Natural killer cell (primary cell): ENCODE measurements around the gene HIVEP3. TPM values are rescaled to one million over a fixed set of nuclear protein-coding genes. Genes with fewer than 3 reads are reported as not detected.

Experiments
- ATAC-seq, 3 donors: fragments of 150-1000 bp in 2 of 3; fragments of 200-7000 bp in 1 of 3; cut with Tn5 transposase; 1 replicate in 1 of 3; 2 replicates in 2 of 3; pipeline ENCODE4 v1.10.0; 2021; ENCODE audit warnings: mild to moderate bottlenecking in 2 of 3, moderate library complexity in 2 of 3
- DNase-seq, 2 donors: peaks; one replicate each; pipeline versions ENCODE4 v3.0.0 to v3.0.0-alpha.2; 2013 to 2021; ENCODE audit warnings: mixed read lengths in 1 of 2
- H3K27ac ChIP-seq: one replicate; pipeline ENCODE4 v1.5.1; 2013; ENCODE audit warnings: mild to moderate bottlenecking, low read length
- H3K27me3 ChIP-seq: one replicate; pipeline ENCODE4 v1.6.1; 2013; ENCODE audit warnings: low read length; ENCODE audit not compliant: control insufficient read depth, insufficient read depth
- H3K36me3 ChIP-seq: one replicate; pipeline ENCODE4 v1.6.1; 2013; ENCODE audit warnings: low read length; ENCODE audit not compliant: control insufficient read depth, insufficient read depth
- H3K4me1 ChIP-seq: one replicate; pipeline ENCODE4 v1.6.1; 2013; ENCODE audit warnings: low read length; ENCODE audit not compliant: control insufficient read depth, insufficient read depth
- H3K4me3 ChIP-seq: one replicate; pipeline ENCODE4 v1.5.1; 2013; ENCODE audit warnings: low read length
- H3K9me3 ChIP-seq: one replicate; pipeline ENCODE4 v1.6.1; 2013; ENCODE audit warnings: low read length; ENCODE audit not compliant: control insufficient read depth, insufficient read depth
- H3K27ac Mint-ChIP-seq, 2 donors: one replicate each; pipeline ENCODE4 v1.8.0; 2022; ENCODE audit warnings: mild to moderate bottlenecking in 2 of 2, mixed read lengths in 2 of 2, moderate library complexity in 1 of 2
- H3K27me3 Mint-ChIP-seq, 2 donors: one replicate each; pipeline ENCODE4 v1.8.0; 2022; ENCODE audit warnings: low read depth in 2 of 2, mixed read lengths in 2 of 2
- H3K36me3 Mint-ChIP-seq: one replicate; pipeline ENCODE4 v1.8.0; 2022; ENCODE audit warnings: mixed read lengths
- H3K4me1 Mint-ChIP-seq, 2 donors: one replicate each; pipeline ENCODE4 v1.8.0; 2022; ENCODE audit warnings: mixed read lengths in 2 of 2
- H3K4me3 Mint-ChIP-seq: one replicate; pipeline ENCODE4 v1.8.0; 2022; ENCODE audit warnings: mild to moderate bottlenecking, moderate library complexity, mixed read lengths
- H3K9me3 Mint-ChIP-seq, 2 donors: one replicate each; pipeline ENCODE4 v1.8.0; 2022; ENCODE audit warnings: mixed read lengths in 2 of 2
- CTCF ChIP-seq: fragments of 200-600 bp; IDR thresholded peaks from one replicate; pipeline ENCODE4 v1.8.0; 2022; ENCODE audit warnings: antibody characterized with exemption
- WGBS: methylation state at CpG from one replicate; pipeline ENCODE4 v1.1.7; 2013; ENCODE audit warnings: missing lambda C conversion rate; ENCODE audit not compliant: insufficient coverage; 5-methylcytosine and 5-hydroxymethylcytosine counted together
- intact Hi-C: fragments of 100-400 bp; cut with micrococcal nuclease; formaldehyde crosslinking; loops from one replicate; pipeline ENCODE4 v1.14.2; 2022
- total RNA-seq, 4 donors: library from RNA; stranded (reverse); fragments of 120-200 nt in 1 of 4; gene quantifications; one replicate each; pipeline versions ENCODE4 v1.2.3 to v1.2.4, GENCODE V29; 2013 to 2022

The HIVEP3 gene
- total RNA-seq, 3 donors from 2014 or later (not counting 1 experiment from before 2014, with no cell fraction given) = 26.2 to 35.2 (median 29.8) TPM

GRCh38 chr1:41878911-41879310, 39.8 kb downstream of the HIVEP3 start:
- Histone ChIP-seq H3K9me3 (no peaks in the 10 kb centered on the region), H3K27me3 (no peaks in the 10 kb centered on the region), H3K4me1 (peaks cover 17% of the 10 kb centered on the region), H3K36me3 (no peaks in the 10 kb centered on the region), H3K4me3 (no peak overlapping the region), H3K27ac (no peak overlapping the region)
- H3K9me3 Mint-ChIP-seq = no peaks in the 10 kb centered on the region
- H3K27me3 Mint-ChIP-seq = no peaks in the 10 kb centered on the region
- H3K4me3 Mint-ChIP-seq = no peak overlapping the region
- TF ChIP-seq CTCF = no peak
- WGBS = 98% methylated on average over 5 of the region's 5 CpGs
- peaks cover 62 to 65% of the 10 kb centered on the region in 2 donors for H3K4me1 Mint-ChIP-seq
- no peak for ATAC-seq
- intact Hi-C loops = no loop called here
- no peaks in the 10 kb centered on the region for H3K36me3 Mint-ChIP-seq
- H3K27ac Mint-ChIP-seq = peak overlapping the region in 1 of 2 donors; percentile 49
- DNase-seq = no peak

DNA sequence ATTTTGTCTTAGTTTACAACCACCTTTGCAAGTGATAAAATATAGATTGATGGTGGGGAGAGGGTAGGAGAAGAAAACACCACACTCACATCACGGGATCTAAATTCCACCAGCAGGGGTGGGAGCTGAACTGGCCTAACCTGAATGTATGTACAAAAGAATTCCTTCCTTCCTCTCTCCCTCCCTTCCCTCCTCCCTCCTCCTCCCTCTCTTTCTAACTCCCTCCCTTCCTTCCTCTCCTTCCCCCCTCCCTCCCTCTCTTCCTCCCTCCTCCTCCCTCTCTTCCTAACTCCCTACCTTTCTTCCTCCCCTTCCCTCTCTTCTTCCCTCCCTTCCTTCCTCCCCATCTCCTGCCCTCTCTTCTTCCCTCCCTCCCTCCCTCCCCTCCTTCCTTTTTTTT, 40.2 kb downstream of the HIVEP3 start:
- no peaks in the 10 kb centered on the region for H3K27me3 ChIP-seq
- H3K36me3 ChIP-seq = no peaks in the 10 kb centered on the region
- peak overlapping the region in 1 of 2 donors; percentile 49 for H3K27ac Mint-ChIP-seq
- H3K4me3 ChIP-seq = no peak overlapping the region
- ATAC-seq = no peak
- peaks cover 65 to 68% of the 10 kb centered on the region in 2 donors for H3K4me1 Mint-ChIP-seq
- H3K36me3 Mint-ChIP-seq = no peaks in the 10 kb centered on the region
- H3K27me3 Mint-ChIP-seq = no peaks in the 10 kb centered on the region
- WGBS = 100% methylated on average over 1 of the region's 1 CpG
- TF ChIP-seq CTCF = no peak
- H3K9me3 Mint-ChIP-seq = no peaks in the 10 kb centered on the region
- H3K4me3 Mint-ChIP-seq = no peak overlapping the region
- no peak overlapping the region for H3K27ac ChIP-seq
- no peaks in the 10 kb centered on the region for H3K9me3 ChIP-seq
- intact Hi-C loops = no loop called here
- H3K4me1 ChIP-seq = peaks cover 20% of the 10 kb centered on the region
- no peak for DNase-seq

DNA sequence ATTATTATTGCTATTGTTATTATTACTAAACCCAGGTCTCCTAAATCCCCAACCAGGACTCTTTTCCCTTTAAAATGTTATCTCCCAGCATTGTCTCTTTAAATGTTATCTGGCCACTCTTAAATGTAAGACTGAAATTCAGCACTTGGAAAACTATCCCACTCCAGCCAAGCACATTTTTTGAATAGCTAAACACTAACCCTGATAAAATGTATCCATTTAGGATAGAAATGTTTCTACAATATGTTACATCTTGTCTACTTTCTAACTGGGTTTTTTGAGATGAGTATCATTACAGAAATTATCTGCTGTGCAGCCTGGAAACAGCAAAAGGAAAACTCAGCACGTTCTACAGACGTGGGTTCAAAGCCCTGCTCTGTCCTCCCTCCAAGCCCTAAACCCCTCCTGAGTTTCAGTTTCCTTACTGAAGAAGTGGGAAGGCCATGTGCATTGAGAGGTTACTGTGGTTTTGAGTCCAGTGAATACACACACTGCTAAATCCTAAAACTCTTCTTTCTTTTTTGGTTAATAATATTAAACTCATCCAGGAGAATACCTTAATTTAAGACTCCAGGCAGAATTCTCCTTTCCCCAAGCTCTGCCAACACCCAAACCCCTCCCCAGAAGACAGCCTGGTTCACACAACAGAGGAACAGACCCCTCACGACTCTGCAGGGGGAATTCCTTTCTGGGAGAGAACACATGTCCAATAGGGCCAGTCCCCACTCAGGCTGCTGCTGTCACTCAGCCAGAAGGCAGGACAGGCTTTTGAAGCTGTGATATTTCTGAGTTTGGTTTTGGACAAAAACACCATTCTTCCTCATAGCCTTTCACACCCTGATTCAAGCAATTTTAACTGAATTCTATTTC, 41.9 kb downstream of the HIVEP3 start:
- DNase-seq = no peak
- no peaks in the 10 kb centered on the region for H3K9me3 Mint-ChIP-seq
- H3K4me3 ChIP-seq = no peak overlapping the region
- H3K27me3 Mint-ChIP-seq = no peaks in the 10 kb centered on the region
- H3K4me1 Mint-ChIP-seq = peaks cover 51 to 58% of the 10 kb centered on the region in 2 donors
- WGBS = 29% methylated on average over 1 of the region's 3 CpGs
- H3K4me1 ChIP-seq = peaks cover 15% of the 10 kb centered on the region
- no peak overlapping the region for H3K27ac ChIP-seq
- intact Hi-C loops = no loop called here
- no peaks in the 10 kb centered on the region for H3K36me3 ChIP-seq
- no peak overlapping the region for H3K4me3 Mint-ChIP-seq
- H3K36me3 Mint-ChIP-seq = no peaks in the 10 kb centered on the region
- H3K27me3 ChIP-seq = no peaks in the 10 kb centered on the region
- H3K27ac Mint-ChIP-seq = peak overlapping the region; percentile 11 to 51
- H3K9me3 ChIP-seq = no peaks in the 10 kb centered on the region
- TF ChIP-seq CTCF = no peak
- ATAC-seq = no peak
